Measurements from ENCODE around the gene SLC16A5. TPM values are rescaled to one million over a fixed set of nuclear protein-coding genes. Genes with fewer than 3 reads are reported as not detected.

SLC16A5 gene
- polyA plus RNA-seq, 1 donor (not counting 4 experiments of a cell fraction or from before 2014, with no cell fraction given), result 3.5 TPM

GRCh38 chr17:75142236-75142971 lies 54.6 kb downstream of the SLC16A5 start:
- H3K9ac ChIP-seq (ENCODE audit: control insufficient read depth, extremely low read depth, insufficient read depth, low read length), result no peak overlapping the region
- peaks cover 2% of the 10 kb centered on the region for H4K20me1 ChIP-seq (ENCODE audit: control insufficient read depth, extremely low read depth, insufficient read depth, low read length)
- H3K9me3 ChIP-seq (ENCODE audit: control insufficient read depth, low read depth, low read length), result no peaks in the 10 kb centered on the region
- H3K4me2 ChIP-seq (ENCODE audit: control insufficient read depth, extremely low read depth, insufficient read depth, low read depth, low read length), result no peak overlapping the region
- H3K9me1 ChIP-seq (ENCODE audit: control insufficient read depth, extremely low read depth, insufficient read depth, low read length), result no peaks in the 10 kb centered on the region
- no peak for FAIRE-seq
- TF ChIP-seq CTCF (optimal IDR thresholded peaks at IDR 0.05 in 1 of 3, IDR thresholded peaks at IDR 0.05 in 1 of 3, conservative IDR thresholded peaks at IDR 0.05 in 1 of 3; ENCODE audit: extremely low read depth in 1 of 3, insufficient read depth in 2 of 3, low read length in 3 of 3) (no peak), EZH2 (IDR thresholded peaks at IDR 0.05; ENCODE audit: low read length) (no peak)
- H3K27me3 ChIP-seq (ENCODE audit: control insufficient read depth, extremely low read depth, insufficient read depth, low read length), result no peaks in the 10 kb centered on the region
- peaks cover 24% of the 10 kb centered on the region for H3K79me2 ChIP-seq (ENCODE audit: control insufficient read depth, insufficient read depth, low read length)
- no peaks in the 10 kb centered on the region for H3K4me1 ChIP-seq (ENCODE audit: control insufficient read depth, extremely low read depth, insufficient read depth, low read length)
- no peak for DNase-seq (ENCODE audit: low read depth, low spot score)
- peaks cover 47 to 62% of the 10 kb centered on the region in 2 experiments for H3K36me3 ChIP-seq (ENCODE audit: control insufficient read depth in 2 of 2, extremely low read depth in 1 of 2, insufficient read depth in 2 of 2, low read length in 2 of 2)
- dilution Hi-C loops (cut with MboI; ENCODE audit: extremely low pct_ligation_motif_present, low sequenced_read_pairs), result no loop called here
- H3K4me3 ChIP-seq (ENCODE audit: control insufficient read depth in 2 of 3, extremely low read depth in 1 of 3, insufficient read depth in 2 of 3, low read depth in 1 of 3, low read length in 3 of 3), result no peak overlapping the region
- no peak overlapping the region for H3K27ac ChIP-seq (ENCODE audit: control insufficient read depth, insufficient read depth, low read length)
- no peak overlapping the region for H2AFZ ChIP-seq (ENCODE audit: control insufficient read depth, low read length)

- H3K9me1 ChIP-seq (ENCODE audit: control insufficient read depth, extremely low read depth, insufficient read depth, low read length), result no peaks in the 10 kb centered on the region
- FAIRE-seq, result no peak
- no peaks in the 10 kb centered on the region for H3K27me3 ChIP-seq (ENCODE audit: control insufficient read depth, extremely low read depth, insufficient read depth, low read length)
- DNase-seq (ENCODE audit: low read depth, low spot score), result no peak
- peaks cover 7% of the 10 kb centered on the region for H4K20me1 ChIP-seq (ENCODE audit: control insufficient read depth, extremely low read depth, insufficient read depth, low read length)
- dilution Hi-C loops (cut with MboI; ENCODE audit: extremely low pct_ligation_motif_present, low sequenced_read_pairs), result no loop called here
- H3K4me1 ChIP-seq (ENCODE audit: control insufficient read depth, extremely low read depth, insufficient read depth, low read length), result no peaks in the 10 kb centered on the region
- H2AFZ ChIP-seq (ENCODE audit: control insufficient read depth, low read length), result no peak overlapping the region
- no peak overlapping the region for H3K27ac ChIP-seq (ENCODE audit: control insufficient read depth, insufficient read depth, low read length)
- TF ChIP-seq CTCF (optimal IDR thresholded peaks at IDR 0.05 in 1 of 3, IDR thresholded peaks at IDR 0.05 in 1 of 3, conservative IDR thresholded peaks at IDR 0.05 in 1 of 3; ENCODE audit: extremely low read depth in 1 of 3, insufficient read depth in 2 of 3, low read length in 3 of 3) (no peak), EZH2 (IDR thresholded peaks at IDR 0.05; ENCODE audit: low read length) (no peak)
- no peak overlapping the region for H3K9ac ChIP-seq (ENCODE audit: control insufficient read depth, extremely low read depth, insufficient read depth, low read length)
- peaks cover 48% of the 10 kb centered on the region for H3K79me2 ChIP-seq (ENCODE audit: control insufficient read depth, insufficient read depth, low read length)
- peaks cover 45 to 69% of the 10 kb centered on the region in 2 experiments for H3K36me3 ChIP-seq (ENCODE audit: control insufficient read depth in 2 of 2, extremely low read depth in 1 of 2, insufficient read depth in 2 of 2, low read length in 2 of 2)
- H3K4me3 ChIP-seq (ENCODE audit: control insufficient read depth in 2 of 3, extremely low read depth in 1 of 3, insufficient read depth in 2 of 3, low read depth in 1 of 3, low read length in 3 of 3), result no peak overlapping the region
- no peak overlapping the region for H3K4me2 ChIP-seq (ENCODE audit: control insufficient read depth, extremely low read depth, insufficient read depth, low read depth, low read length)
- no peaks in the 10 kb centered on the region for H3K9me3 ChIP-seq (ENCODE audit: control insufficient read depth, low read depth, low read length)
Observed at GRCh38 chr17:75144816-75145512, 57.2 kb downstream of the SLC16A5 start.
